HUES6 (cell line): Measurements from ENCODE around the gene NFKB2.

Experiments
- H3K27ac ChIP-seq: 2 replicates; pipeline ENCODE4 v1.7.0; 2013; ENCODE audit warnings: low read depth, mild to moderate bottlenecking, low read length, inconsistent platforms
- H3K27me3 ChIP-seq: 2 replicates; pipeline ENCODE4 v1.6.1; 2013; ENCODE audit warnings: low read length; ENCODE audit not compliant: control insufficient read depth, insufficient read depth
- H3K36me3 ChIP-seq: 2 replicates; pipeline ENCODE4 v1.6.1; 2013; ENCODE audit warnings: low read length; ENCODE audit not compliant: control insufficient read depth, insufficient read depth
- H3K4me1 ChIP-seq: 2 replicates; pipeline ENCODE4 v1.6.1; 2013; ENCODE audit warnings: low read length; ENCODE audit not compliant: control insufficient read depth, insufficient read depth
- H3K4me3 ChIP-seq: 2 replicates; pipeline ENCODE4 v1.5.1; 2013; ENCODE audit warnings: low read depth, low read length
- H3K9ac ChIP-seq: one replicate; pipeline ENCODE4 v1.6.1; 2013; ENCODE audit warnings: mild to moderate bottlenecking, low read length
- H3K9me3 ChIP-seq: 2 replicates; pipeline ENCODE4 v1.6.1; 2013; ENCODE audit warnings: low read depth, low read length; ENCODE audit not compliant: control insufficient read depth, insufficient read depth

NFKB2 gene

DNA sequence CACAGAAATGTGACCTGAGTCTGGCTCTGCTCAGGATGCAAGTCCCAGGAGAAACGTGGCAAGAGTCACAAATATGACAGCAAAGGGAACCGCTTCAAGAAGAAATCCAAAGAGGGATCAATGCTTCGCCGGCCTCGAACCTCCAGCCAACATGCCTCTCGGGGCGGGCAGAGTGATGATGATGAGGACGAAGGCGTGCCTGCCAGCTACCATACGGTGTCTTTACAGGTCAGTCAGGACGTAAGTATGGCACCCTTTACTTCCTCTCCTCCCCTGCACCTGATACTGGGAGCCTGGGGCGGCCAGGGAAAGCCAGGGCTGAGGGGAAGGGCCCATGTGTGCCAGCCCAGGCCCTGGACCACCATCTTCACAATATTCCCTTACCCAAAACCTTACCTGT is 18.6 kb upstream of the NFKB2 start:
- H3K27me3 ChIP-seq: no peaks in the 10 kb centered on the region
- H3K4me1 ChIP-seq: no peaks in the 10 kb centered on the region

DNA sequence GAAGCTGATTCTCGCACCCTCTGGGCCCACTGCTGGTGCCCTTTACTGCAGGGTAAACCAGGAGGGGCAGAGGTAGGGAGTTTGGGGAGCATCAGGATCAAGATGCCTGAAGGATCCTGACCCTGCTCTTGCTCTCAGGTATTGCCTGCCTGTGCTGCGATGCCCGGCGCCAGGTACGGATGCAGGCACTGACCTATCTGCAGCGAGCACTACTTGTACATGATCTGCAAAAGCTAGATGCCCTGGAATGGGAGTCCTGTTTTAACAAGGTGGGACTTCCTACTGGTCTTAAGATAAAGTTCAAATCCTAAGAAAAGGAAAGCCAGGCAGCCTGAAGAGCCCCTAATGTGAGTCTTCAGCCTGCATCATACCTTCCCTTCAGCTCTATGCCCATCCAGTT is 16.1 kb upstream of the NFKB2 start:
- no peak overlapping the region for H3K27ac ChIP-seq
- peaks cover 59% of the 10 kb centered on the region for H3K36me3 ChIP-seq
- H3K4me1 ChIP-seq: no peaks in the 10 kb centered on the region
- no peaks in the 10 kb centered on the region for H3K9me3 ChIP-seq
- H3K9ac ChIP-seq: no peak overlapping the region
- H3K4me3 ChIP-seq: no peak overlapping the region
- H3K27me3 ChIP-seq: no peaks in the 10 kb centered on the region

More for the DNA sequence above, 18.6 kb upstream of the NFKB2 start:
- Histone ChIP-seq H3K27ac (no peak overlapping the region), H3K9ac (no peak overlapping the region), H3K36me3 (peaks cover 64% of the 10 kb centered on the region), H3K4me3 (no peak overlapping the region), H3K9me3 (no peaks in the 10 kb centered on the region)

DNA sequence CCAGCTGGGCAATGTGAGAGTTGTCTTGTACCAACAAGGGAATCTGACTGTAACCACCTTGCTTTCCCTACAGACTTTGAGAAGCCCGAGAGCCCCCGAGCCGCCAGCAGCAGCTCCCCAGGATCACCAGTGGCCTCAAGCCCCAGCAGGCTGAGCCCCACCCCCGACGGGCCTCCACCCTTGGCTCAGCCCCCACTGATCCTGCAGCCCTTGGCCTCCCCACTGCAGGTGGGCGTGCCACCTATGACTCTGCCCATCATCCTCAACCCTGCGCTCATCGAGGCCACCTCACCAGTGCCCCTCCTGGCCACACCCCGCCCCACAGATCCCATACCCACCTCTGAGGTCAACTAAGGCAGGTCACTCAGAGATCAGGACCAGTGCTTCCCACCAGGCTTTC is 13.5 kb upstream of the NFKB2 start:
- H3K36me3 ChIP-seq: peaks cover 40% of the 10 kb centered on the region
- H3K27ac ChIP-seq: no peak overlapping the region
- no peaks in the 10 kb centered on the region; the same call in 1 of the 2 replicates for H3K4me1 ChIP-seq
- H3K4me3 ChIP-seq: no peak overlapping the region
- no peaks in the 10 kb centered on the region for H3K9me3 ChIP-seq
- no peaks in the 10 kb centered on the region for H3K27me3 ChIP-seq
- no peak overlapping the region for H3K9ac ChIP-seq

DNA sequence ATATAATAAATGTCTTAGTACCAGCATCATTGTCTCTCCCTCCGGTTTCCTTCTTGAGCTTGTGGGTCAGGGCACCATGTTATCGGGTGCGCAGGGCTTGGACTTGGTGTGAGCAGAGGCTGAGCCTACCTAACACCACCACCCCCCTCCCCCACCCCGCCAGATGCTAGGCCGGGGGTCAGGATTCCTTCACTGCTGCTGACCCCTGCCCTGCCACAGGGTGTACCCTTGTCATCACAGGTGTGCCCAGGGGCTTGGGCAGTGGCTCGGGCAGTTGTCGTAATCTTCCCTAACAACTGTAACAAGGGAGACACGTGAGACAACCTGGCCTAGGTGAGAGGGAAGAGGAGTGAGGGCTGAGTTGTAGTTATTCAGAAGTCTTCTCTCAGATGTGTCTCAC is 12.6 kb upstream of the NFKB2 start:
- peaks cover 36% of the 10 kb centered on the region for H3K36me3 ChIP-seq
- no peak overlapping the region for H3K9ac ChIP-seq
- no peak overlapping the region for H3K4me3 ChIP-seq
- H3K9me3 ChIP-seq: no peaks in the 10 kb centered on the region
- no peaks in the 10 kb centered on the region for H3K27me3 ChIP-seq
- H3K4me1 ChIP-seq: no peaks in the 10 kb centered on the region; the same call in 1 of the 2 replicates
- H3K27ac ChIP-seq: no peak overlapping the region

DNA sequence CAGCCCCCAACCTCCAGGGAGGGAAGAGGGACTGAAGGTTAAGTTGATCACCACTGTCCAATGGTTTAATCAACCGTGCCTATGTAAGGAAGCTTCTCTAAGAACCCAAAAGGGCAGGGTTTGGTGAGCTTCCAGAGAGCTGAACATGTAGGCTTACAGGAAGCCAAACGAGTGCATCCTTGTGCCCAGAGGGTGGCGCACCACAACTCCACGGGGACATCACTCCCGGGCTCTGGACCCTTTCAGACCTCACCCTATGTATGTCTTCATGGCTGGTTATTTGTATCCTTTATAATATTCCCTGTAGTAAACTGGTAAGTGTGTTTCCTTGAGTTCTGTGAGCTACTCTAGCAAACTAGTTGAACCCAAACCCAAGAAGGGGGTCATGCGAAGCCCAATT is 11.5 kb upstream of the NFKB2 start:
- H3K27me3 ChIP-seq: no peaks in the 10 kb centered on the region
- no peak overlapping the region for H3K4me3 ChIP-seq
- peaks cover 33% of the 10 kb centered on the region for H3K36me3 ChIP-seq
- no peaks in the 10 kb centered on the region for H3K9me3 ChIP-seq
- H3K4me1 ChIP-seq: no peaks in the 10 kb centered on the region; the same call in 1 of the 2 replicates
- no peak overlapping the region for H3K9ac ChIP-seq
- H3K27ac ChIP-seq: no peak overlapping the region

DNA sequence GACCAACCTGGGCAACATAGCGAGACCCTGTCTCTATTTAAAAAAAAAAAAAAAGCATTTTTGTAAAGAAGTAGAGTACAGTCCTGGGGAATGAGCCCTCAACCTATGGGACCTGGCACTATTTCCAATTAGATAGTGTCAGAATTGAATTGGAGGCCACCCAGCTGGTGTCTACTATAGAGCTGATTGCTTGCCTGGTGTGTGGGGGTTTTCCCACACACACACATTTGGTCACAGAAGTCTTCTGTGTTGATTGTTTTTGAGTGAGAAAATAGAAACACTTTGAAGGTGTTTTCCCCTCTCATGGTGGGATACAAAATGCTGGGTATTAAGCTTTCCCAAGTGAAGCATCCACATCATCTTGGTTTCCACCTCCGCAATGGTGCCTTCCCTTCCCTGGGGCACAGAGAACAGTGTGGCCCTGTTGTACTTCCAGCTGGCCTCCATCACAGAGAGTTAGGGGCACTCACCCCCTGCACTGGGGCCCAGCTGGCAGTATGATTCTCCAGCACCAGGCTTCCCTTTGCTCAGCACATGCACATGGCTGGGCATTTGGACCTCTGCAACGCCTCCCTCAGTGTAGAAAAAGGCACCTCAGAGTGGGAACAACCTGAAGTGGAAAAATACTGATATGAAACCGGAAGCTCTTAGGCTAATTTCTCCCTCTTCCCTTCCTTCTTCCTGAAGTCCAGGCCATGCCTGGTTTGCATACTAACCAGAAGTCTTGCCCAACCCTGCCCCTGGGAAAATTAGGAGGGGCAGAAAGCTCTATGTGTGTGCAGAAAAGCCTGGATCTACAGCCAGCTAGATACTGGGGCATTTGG is 10.7 kb upstream of the NFKB2 start:
- H3K27ac ChIP-seq: no peak overlapping the region
- no peak overlapping the region for H3K4me3 ChIP-seq
- peaks cover 25% of the 10 kb centered on the region for H3K36me3 ChIP-seq
- no peak overlapping the region for H3K9ac ChIP-seq
- H3K4me1 ChIP-seq: no peaks in the 10 kb centered on the region; the same call in 1 of the 2 replicates
- no peaks in the 10 kb centered on the region for H3K27me3 ChIP-seq
- no peaks in the 10 kb centered on the region for H3K9me3 ChIP-seq

DNA sequence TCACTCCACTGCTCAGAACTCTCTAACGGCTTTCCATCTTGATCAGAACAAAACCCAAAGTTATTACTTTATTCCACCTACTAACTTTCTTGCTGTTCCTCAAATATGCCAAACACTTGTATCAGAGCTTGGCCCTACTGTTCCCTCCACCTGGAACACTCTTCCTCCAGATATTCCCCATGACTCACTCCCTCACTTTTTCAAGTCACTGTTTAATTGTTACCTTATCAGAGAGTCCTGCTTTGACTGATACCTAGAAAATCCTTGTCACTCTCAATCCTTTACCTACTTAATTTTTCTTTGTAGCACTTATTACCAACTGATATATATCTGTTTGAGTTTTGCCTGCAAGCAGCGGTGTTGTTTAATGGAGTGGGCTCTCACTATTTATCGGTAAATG is 5.6 kb upstream of the NFKB2 start:
- Histone ChIP-seq H3K27me3 (peaks cover 23% of the 10 kb centered on the region), H3K9me3 (no peaks in the 10 kb centered on the region), H3K36me3 (no peaks in the 10 kb centered on the region), H3K9ac (no peak overlapping the region), H3K27ac (no peak overlapping the region), H3K4me3 (no peak overlapping the region), H3K4me1 (peaks cover 24% of the 10 kb centered on the region)

DNA sequence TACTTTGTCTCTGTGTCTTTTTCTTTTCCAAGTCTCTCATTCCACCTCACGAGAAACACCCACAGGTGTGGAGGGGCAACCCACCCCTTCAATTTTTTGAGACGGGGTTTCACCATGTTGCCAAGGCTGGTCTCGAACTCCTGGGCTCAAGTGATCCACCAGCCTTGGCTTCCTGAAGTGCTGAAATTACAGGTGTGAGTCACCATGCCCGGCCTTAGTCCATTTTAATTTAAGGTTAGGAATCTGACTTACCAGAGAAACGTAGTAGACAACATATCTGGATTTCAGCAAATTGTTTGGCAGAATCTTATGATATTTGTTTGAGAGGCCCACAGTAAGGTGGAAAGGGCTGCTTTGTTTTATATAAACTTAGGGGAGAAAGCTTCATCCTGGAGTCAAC is 3.2 kb upstream of the NFKB2 start:
- peak overlapping the region; percentile 58; the same call in 1 of the 2 replicates for H3K27ac ChIP-seq
- peaks cover 24% of the 10 kb centered on the region for H3K27me3 ChIP-seq
- H3K9me3 ChIP-seq: no peaks in the 10 kb centered on the region
- H3K4me3 ChIP-seq: no peak overlapping the region
- peak overlapping the region; percentile 31 for H3K9ac ChIP-seq
- peaks cover 34% of the 10 kb centered on the region for H3K4me1 ChIP-seq
- peaks cover 5% of the 10 kb centered on the region; the same call in 1 of the 2 replicates for H3K36me3 ChIP-seq

DNA sequence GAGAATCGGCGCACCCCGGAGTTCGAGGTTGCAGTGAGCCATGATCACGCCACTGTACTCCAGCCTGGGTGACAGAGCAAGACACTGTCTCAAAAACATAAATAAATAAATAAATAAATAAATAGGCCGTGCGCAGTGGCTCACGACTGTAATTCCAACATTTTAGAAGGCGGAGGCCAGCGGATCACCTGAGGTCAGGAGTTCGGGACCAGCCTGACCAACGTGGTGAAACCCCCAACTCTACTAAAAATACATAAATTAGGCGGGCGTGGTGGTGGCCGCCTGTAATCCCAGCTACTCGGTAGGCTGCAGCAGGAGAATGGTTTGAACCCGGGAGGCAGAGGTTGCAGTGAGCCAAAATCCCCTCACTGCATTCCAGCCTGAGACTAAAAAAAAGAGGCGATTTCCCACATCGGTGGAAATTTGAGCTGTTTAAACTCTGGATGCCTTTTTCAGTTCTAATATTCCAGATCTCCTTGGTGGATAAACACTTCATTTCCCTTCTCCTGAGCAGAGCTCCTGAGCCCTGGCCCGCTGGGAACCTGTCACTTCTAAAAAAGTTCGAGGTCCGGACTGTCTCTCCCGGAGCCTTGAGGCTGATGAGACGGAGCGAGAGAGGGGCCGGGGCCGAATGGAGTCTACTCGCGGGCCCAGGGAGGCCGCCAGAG is 2.0 kb upstream of the NFKB2 start:
- H3K9me3 ChIP-seq: no peaks in the 10 kb centered on the region

DNA sequence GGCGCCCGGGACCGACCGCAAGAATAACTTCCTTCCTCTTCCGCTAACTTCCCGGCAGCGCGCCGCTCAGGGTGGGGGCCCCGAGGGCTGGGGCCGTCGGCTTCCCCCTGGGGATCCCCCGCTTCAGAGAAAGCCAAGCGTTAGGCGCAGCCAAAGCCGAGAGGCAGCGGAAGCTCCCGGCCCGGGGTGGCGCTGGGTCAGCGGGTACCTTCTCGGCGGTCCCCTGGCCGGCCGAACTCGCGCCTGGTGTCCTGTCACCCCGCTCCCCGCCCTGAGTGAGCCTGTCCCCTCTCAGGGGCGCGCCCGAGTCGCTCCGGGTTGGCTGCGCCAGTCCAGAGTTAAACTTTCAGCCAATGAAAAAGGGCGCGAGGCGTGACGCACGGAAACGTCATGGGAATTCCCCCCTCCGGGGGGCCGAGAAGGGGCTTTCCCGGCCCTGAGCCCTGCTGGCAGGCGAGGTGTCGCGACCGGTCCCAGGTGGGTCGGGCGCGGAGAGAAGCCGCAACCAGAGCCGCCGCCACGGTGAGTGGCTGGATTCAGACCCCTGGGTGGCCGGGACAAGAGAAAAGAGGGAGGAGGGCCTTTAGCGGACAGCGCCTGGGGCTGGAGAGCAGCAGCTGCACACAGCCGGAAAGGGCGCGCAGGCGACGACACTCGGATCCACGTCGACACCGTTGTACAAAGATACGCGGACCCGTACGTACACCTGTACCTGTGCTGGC is 1.3 kb upstream of the NFKB2 start:
- H3K4me3 ChIP-seq: peak overlapping the region; percentile 81
- H3K27me3 ChIP-seq: peaks cover 24% of the 10 kb centered on the region
- H3K36me3 ChIP-seq: peaks cover 15% of the 10 kb centered on the region; the same call in 1 of the 2 replicates
- H3K27ac ChIP-seq: peak overlapping the region; percentile 73; the same call in 1 of the 2 replicates
- peak overlapping the region; percentile 86 for H3K9ac ChIP-seq
- no peaks in the 10 kb centered on the region for H3K9me3 ChIP-seq
- peaks cover 34% of the 10 kb centered on the region for H3K4me1 ChIP-seq

More for the DNA sequence above, 2.0 kb upstream of the NFKB2 start:
- H3K27me3 ChIP-seq: peaks cover 24% of the 10 kb centered on the region
- peaks cover 34% of the 10 kb centered on the region for H3K4me1 ChIP-seq
- peaks cover 15% of the 10 kb centered on the region; the same call in 1 of the 2 replicates for H3K36me3 ChIP-seq
- peak overlapping the region; percentile 70 for H3K9ac ChIP-seq
- H3K4me3 ChIP-seq: peak overlapping the region; percentile 81
- H3K27ac ChIP-seq: peak overlapping the region; percentile 73; the same call in 1 of the 2 replicates
